ENCODE data around the gene RAC3. TPM values are rescaled to one million over a fixed set of nuclear protein-coding genes. Genes with fewer than 3 reads are reported as not detected.
A peak's percentile ranks its signal among the peaks of the same experiment; 100 is the strongest.

The RAC3 gene
- total and polyA plus RNA-seq, 10 donors, result 0.60 to 3.4 (median 1.1) TPM; not detected in 2

GRCh38 chr17:82031885-82032627 lies 578 bp downstream of the RAC3 start:
- Histone ChIP-seq H3K4me3 (peak overlapping the region in 5 of 8 donors; percentile 17 to 80 (median 27)), H3K36me3 (peaks cover 0 to 38% (median 3%) of the 10 kb centered on the region in 6 donors), H3K27me3 (replicated peaks in 1 of 7) (peaks cover 0 to 24% (median 7%) of the 10 kb centered on the region in 7 donors), H3K9me3 (no peaks in the 10 kb centered on the region), H3K27ac (no peak overlapping the region), H3K4me1 (peaks cover 16 to 50% (median 36%) of the 10 kb centered on the region in 6 donors)
- 13 to 80% (median 20%) methylated on average over 1 to 59 of the region's 59 CpGs for WGBS, 5 donors
- intact Hi-C loops (cut with DNase I; ENCODE audit: low total_unique reads), result loop anchor here (2.0 kb wide), 1 partner anchor 123 kb away; no protein-coding TSS in a partner anchor
- no peak for DNase-seq
- TF ChIP-seq CTCF (IDR thresholded peaks at IDR 0.05 in 8 of 11, conservative IDR thresholded peaks at IDR 0.05 in 3 of 11) (no peak), POLR2A (IDR thresholded peaks at IDR 0.05) (no peak), POLR2AphosphoS5 (IDR thresholded peaks at IDR 0.05) (no peak)

- peaks cover 16 to 64% (median 44%) of the 10 kb centered on the region in 6 donors for H3K4me1 ChIP-seq
- intact Hi-C loops (cut with DNase I; ENCODE audit: low total_unique reads), result loop anchor here (2.0 kb wide), 1 partner anchor 121 kb away; no protein-coding TSS in a partner anchor
Observed at GRCh38 chr17:82033359-82034085, 2.0 kb downstream of the RAC3 start.

GRCh38 chr17:82034371-82035011 lies 3.0 kb downstream of the RAC3 start:
- intact Hi-C loops (cut with DNase I; ENCODE audit: low total_unique reads), result no loop called here

More at GRCh38 chr17:82033359-82034085, 2.0 kb downstream of the RAC3 start:
- no peaks in the 10 kb centered on the region for H3K9me3 ChIP-seq
- no peak for DNase-seq
- H3K4me3 ChIP-seq, result no peak overlapping the region
- no peak overlapping the region for H3K27ac ChIP-seq
- WGBS, 5 donors, result 92 to 96% (median 94%) methylated on average over 19 to 38 of the region's 38 CpGs
- TF ChIP-seq POLR2A (IDR thresholded peaks at IDR 0.05), result no peak
- TF ChIP-seq CTCF (IDR thresholded peaks at IDR 0.05 in 8 of 11, conservative IDR thresholded peaks at IDR 0.05 in 3 of 11), result no peak
- TF ChIP-seq POLR2AphosphoS5 (IDR thresholded peaks at IDR 0.05), result peak in 1 of 3 donors; percentile 9
- peaks cover 0 to 23% (median 0%) of the 10 kb centered on the region in 6 donors for H3K36me3 ChIP-seq
- H3K27me3 ChIP-seq (replicated peaks in 1 of 7), result peaks cover 0 to 24% (median 7%) of the 10 kb centered on the region in 7 donors

More at GRCh38 chr17:82034371-82035011, 3.0 kb downstream of the RAC3 start:
- DNase-seq, result no peak
- Histone ChIP-seq H3K27ac (no peak overlapping the region), H3K36me3 (peaks cover 0 to 14% (median 0%) of the 10 kb centered on the region in 6 donors), H3K4me1 (peaks cover 16 to 69% (median 47%) of the 10 kb centered on the region in 6 donors), H3K9me3 (no peaks in the 10 kb centered on the region), H3K27me3 (replicated peaks in 1 of 7) (peaks cover 0 to 24% (median 7%) of the 10 kb centered on the region in 7 donors), H3K4me3 (no peak overlapping the region)
- TF ChIP-seq POLR2AphosphoS5 (IDR thresholded peaks at IDR 0.05) (no peak), POLR2A (IDR thresholded peaks at IDR 0.05) (no peak), CTCF (IDR thresholded peaks at IDR 0.05 in 8 of 11, conservative IDR thresholded peaks at IDR 0.05 in 3 of 11) (no peak)
- 85 to 95% (median 93%) methylated on average over 22 to 23 of the region's 23 CpGs for WGBS, 5 donors
